GM23248 (cell line): ENCODE measurements around the gene FREY1. TPM values are rescaled to one million over a fixed set of nuclear protein-coding genes. Genes with fewer than 3 reads are reported as not detected.

ENCODE experiments used
- DNase-seq: peaks from one replicate; pipeline ENCODE4 v3.0.0-alpha.2; 2015
- H2AFZ ChIP-seq: fragments of 200-600 bp; sonication (generic); 2 replicates; pipeline ENCODE4 v1.6.1; 2016; ENCODE audit warnings: antibody characterized with exemption
- H3F3A ChIP-seq: fragments of 200-600 bp; sonication (generic); 2 replicates; pipeline ENCODE4 v1.6.1; 2016; ENCODE audit warnings: mild to moderate bottlenecking, antibody characterized with exemption, mixed run types; ENCODE audit not compliant: insufficient read depth
- H3K27ac ChIP-seq: fragments of 200-600 bp; sonication (generic); 2 replicates; pipeline ENCODE4 v1.5.1; 2016; ENCODE audit warnings: mild to moderate bottlenecking
- H3K27me3 ChIP-seq: fragments of 200-600 bp; sonication (generic); replicated peaks from 2 replicates; pipeline ENCODE4 v1.6.1; 2016; ENCODE audit warnings: mild to moderate bottlenecking; ENCODE audit not compliant: insufficient read depth
- H3K36me3 ChIP-seq: fragments of 200-600 bp; sonication (generic); 2 replicates; pipeline ENCODE4 v1.6.1; 2016; ENCODE audit warnings: low read depth, mild to moderate bottlenecking
- H3K4me1 ChIP-seq: fragments of 200-600 bp; sonication (generic); 2 replicates; pipeline ENCODE4 v1.6.1; 2016; ENCODE audit warnings: mild to moderate bottlenecking; ENCODE audit not compliant: insufficient read depth
- H3K4me2 ChIP-seq: fragments of 200-600 bp; sonication (generic); one replicate; pipeline ENCODE4 v1.6.1; 2016; ENCODE audit warnings: mild to moderate bottlenecking; ENCODE audit not compliant: unreplicated experiment
- H3K4me3 ChIP-seq: fragments of 200-600 bp; sonication (generic); 2 replicates; pipeline ENCODE4 v1.5.1; 2016; ENCODE audit warnings: mild to moderate bottlenecking
- H3K79me2 ChIP-seq: fragments of 200-600 bp; sonication (generic); 2 replicates; pipeline ENCODE4 v1.6.1; 2016; ENCODE audit warnings: mild to moderate bottlenecking; ENCODE audit not compliant: insufficient read depth
- H3K9ac ChIP-seq: fragments of 200-600 bp; sonication (generic); 2 replicates; pipeline ENCODE4 v1.6.1; 2016; ENCODE audit warnings: mild to moderate bottlenecking
- H3K9me2 ChIP-seq: fragments of 200-600 bp; sonication (generic); 2 replicates; pipeline ENCODE4 v1.6.1; 2016; ENCODE audit warnings: mixed run types, mild to moderate bottlenecking, moderate library complexity; ENCODE audit not compliant: insufficient read depth
- H3K9me3 ChIP-seq: fragments of 200-600 bp; sonication (generic); one replicate; pipeline ENCODE4 v1.6.1; 2017; ENCODE audit warnings: low read depth
- H4K20me1 ChIP-seq: fragments of 200-600 bp; sonication (generic); 2 replicates; pipeline ENCODE4 v1.6.0; 2016; ENCODE audit not compliant: insufficient read depth
- EZH2 ChIP-seq: fragments of 200-600 bp; sonication (generic); IDR thresholded peaks from 2 replicates; pipeline ENCODE4 v1.6.1; 2018; ENCODE audit warnings: antibody characterized with exemption, mild to moderate bottlenecking; ENCODE audit not compliant: insufficient read depth, poor library complexity, severe bottlenecking
- EZH2phosphoT487 ChIP-seq: fragments of 200-600 bp; sonication (generic); IDR thresholded peaks from 2 replicates; pipeline ENCODE4 v1.6.1; 2018; ENCODE audit warnings: antibody characterized with exemption, moderate library complexity, mild to moderate bottlenecking, low read depth; ENCODE audit not compliant: insufficient read depth
- WGBS, 2 experiments: methylation state at CpG; one replicate each; pipeline ENCODE4 v1.1.6; 2015 to 2017; ENCODE audit warnings: low lambda C conversion rate in 2 of 2, low coverage in 1 of 2; ENCODE audit errors: missing lambda C conversion rate in 2 of 2; 5-methylcytosine and 5-hydroxymethylcytosine counted together
- in situ Hi-C: fragments of 300-500 bp; cut with MboI; formaldehyde crosslinking; loops from 2 replicates; pipeline ENCODE4 v1.15.0; 2020
- polyA plus RNA-seq: library from polyadenylated mRNA; unstranded; fragments of >200 nt; fragmentation: Nextera tagmentation; extraction: Ambion mirVana; gene quantifications from 2 replicates; pipeline ENCODE4 v1.2.1, GENCODE V29; 2016
- total RNA-seq: library from RNA; depleted of rRNA; stranded (reverse); fragments of >200 nt; shearing (Covaris generic); gene quantifications from 2 replicates; pipeline ENCODE4 v1.2.3, GENCODE V29; 2014

FREY1 gene
- total and polyA plus RNA-seq, 2 experiments from 2014 or later: not detected

DNA sequence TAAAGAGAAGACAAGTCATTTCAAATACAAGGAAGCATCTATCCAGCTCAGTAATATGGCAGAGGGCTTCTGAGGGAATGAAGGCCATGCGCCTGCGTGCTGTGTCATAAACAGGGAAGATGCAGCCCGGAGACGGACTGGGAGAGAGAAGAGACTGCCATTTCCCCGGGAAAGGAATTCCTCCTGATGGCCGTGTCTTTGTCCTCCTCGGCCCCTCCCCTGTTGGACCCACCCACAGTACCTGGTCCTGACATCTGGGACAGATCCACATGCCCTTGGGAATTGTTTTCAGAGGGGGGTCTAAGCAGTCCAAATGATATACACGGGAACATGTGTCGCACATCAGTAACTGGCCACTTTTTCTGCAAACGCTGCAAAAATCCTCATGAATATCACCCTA, 30.8 kb upstream of the FREY1 start:
- H3K4me3 ChIP-seq: no peak overlapping the region
- H3K4me2 ChIP-seq: no peak overlapping the region
- in situ Hi-C loops: no loop called here
- H4K20me1 ChIP-seq: no peaks in the 10 kb centered on the region
- no peaks in the 10 kb centered on the region for H3K4me1 ChIP-seq
- no peaks in the 10 kb centered on the region for H3K27me3 ChIP-seq
- no peak for DNase-seq
- 92 to 96% methylated on average over 10 of the region's 10 CpGs for WGBS, 2 experiments
- no peaks in the 10 kb centered on the region for H3K9me2 ChIP-seq
- TF ChIP-seq EZH2phosphoT487 (no peak), EZH2 (no peak)
- H3K36me3 ChIP-seq: peaks cover 20% of the 10 kb centered on the region
- no peaks in the 10 kb centered on the region for H3F3A ChIP-seq
- no peaks in the 10 kb centered on the region for H3K9me3 ChIP-seq
- no peaks in the 10 kb centered on the region for H3K79me2 ChIP-seq
- no peak overlapping the region for H3K9ac ChIP-seq
- H2AFZ ChIP-seq: no peak overlapping the region
- H3K27ac ChIP-seq: no peak overlapping the region

GRCh38 chr11:45936511-45937054, 29.5 kb upstream of the FREY1 start:
- H3F3A ChIP-seq: no peaks in the 10 kb centered on the region
- H4K20me1 ChIP-seq: no peaks in the 10 kb centered on the region
- no peaks in the 10 kb centered on the region for H3K4me1 ChIP-seq
- H3K9ac ChIP-seq: no peak overlapping the region
- peaks cover 20% of the 10 kb centered on the region for H3K36me3 ChIP-seq
- no peak overlapping the region for H3K4me3 ChIP-seq
- in situ Hi-C loops: no loop called here
- H3K4me2 ChIP-seq: no peak overlapping the region
- no peaks in the 10 kb centered on the region for H3K9me2 ChIP-seq
- H3K79me2 ChIP-seq: no peaks in the 10 kb centered on the region
- no peak for DNase-seq
- H2AFZ ChIP-seq: no peak overlapping the region
- no peaks in the 10 kb centered on the region for H3K9me3 ChIP-seq
- no peaks in the 10 kb centered on the region for H3K27me3 ChIP-seq
- H3K27ac ChIP-seq: no peak overlapping the region
- 78 to 91% methylated on average over 4 of the region's 4 CpGs for WGBS, 2 experiments
- TF ChIP-seq EZH2phosphoT487 (no peak), EZH2 (no peak)

DNA sequence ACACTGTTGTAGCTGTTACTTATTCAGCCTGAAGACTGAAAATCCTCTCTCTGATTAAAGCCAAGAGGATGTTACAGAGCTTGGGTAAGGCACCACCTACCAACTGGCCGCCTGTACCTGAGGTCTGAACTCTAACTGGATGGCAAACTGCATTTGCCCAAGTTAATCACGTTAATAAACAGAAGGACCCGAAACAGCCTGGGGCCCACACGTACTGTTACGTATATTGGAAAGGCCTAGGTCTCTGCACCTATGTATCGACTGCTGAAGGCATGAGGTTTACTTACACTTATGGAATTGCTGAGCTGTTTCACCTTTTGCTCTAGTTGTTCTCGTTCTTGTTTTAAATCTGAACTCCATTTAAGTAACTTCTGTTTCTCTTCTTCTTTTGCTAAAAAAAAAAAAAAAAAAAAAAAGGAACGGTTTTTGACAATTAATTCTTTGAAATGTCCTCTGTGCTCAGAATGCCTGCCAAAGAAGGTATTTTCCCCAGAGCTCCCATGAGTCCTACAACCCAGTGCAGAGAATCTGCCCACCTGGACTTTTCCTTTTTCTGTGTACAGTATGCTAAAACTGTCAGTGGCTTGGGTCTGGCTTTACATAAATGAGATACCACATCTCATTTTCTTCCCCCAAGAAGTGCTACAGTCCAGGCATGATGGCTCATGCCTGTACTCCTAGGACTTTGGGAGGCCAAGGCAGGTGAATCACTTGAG, 28.4 kb upstream of the FREY1 start:
- Histone ChIP-seq H3K9me2 (no peaks in the 10 kb centered on the region), H3K27me3 (no peaks in the 10 kb centered on the region), H3K4me3 (no peak overlapping the region), H4K20me1 (no peaks in the 10 kb centered on the region), H3K79me2 (no peaks in the 10 kb centered on the region), H3K9ac (no peak overlapping the region), H3K4me1 (no peaks in the 10 kb centered on the region), H3K27ac (no peak overlapping the region), H3K4me2 (no peak overlapping the region), H3K9me3 (no peaks in the 10 kb centered on the region), H3F3A (no peaks in the 10 kb centered on the region), H3K36me3 (peaks cover 20% of the 10 kb centered on the region), H2AFZ (no peak overlapping the region)
- no peak for DNase-seq
- no peak for TF ChIP-seq EZH2
- no peak for TF ChIP-seq EZH2phosphoT487
- 96 to 97% methylated on average over 8 of the region's 8 CpGs for WGBS, 2 experiments
- in situ Hi-C loops: no loop called here

DNA sequence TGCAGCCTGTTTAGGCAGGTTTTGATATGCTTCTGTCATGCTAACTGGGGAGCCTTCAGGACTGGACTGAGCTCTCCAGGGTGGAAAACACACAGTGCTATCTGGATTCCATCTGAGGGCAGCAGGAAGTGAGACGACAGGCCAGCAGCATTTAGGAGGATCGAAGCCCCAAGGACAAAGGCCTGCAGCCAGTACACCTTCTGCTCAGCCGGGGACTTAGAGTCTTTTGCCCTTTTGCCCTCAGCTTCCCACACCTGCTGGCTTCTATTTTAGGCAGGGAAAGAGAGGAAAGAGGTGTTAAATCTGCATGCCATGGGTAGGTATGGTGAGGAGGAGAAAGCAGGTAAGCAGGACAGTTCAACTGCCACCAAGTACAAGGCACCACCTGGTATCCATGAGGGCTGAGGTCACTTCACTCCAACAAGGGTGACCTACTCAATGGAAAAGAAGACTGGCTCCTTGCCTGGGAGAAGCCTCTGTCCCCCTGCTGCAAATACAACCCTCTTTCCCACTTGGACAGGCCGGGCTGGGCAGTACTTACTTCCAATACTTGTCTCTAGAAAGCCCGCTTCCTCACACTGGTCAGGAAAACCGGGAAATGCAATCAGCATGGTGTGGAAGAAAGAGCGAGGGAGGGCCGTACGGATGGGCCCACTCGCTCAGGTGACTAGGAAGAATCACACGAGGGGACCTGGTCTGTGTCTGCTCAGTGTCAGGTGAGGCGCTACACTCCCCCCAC, 27.7 kb upstream of the FREY1 start:
- Histone ChIP-seq H3K27me3 (no peaks in the 10 kb centered on the region), H3F3A (no peaks in the 10 kb centered on the region), H2AFZ (no peak overlapping the region), H3K27ac (no peak overlapping the region), H3K9me3 (no peaks in the 10 kb centered on the region), H4K20me1 (no peaks in the 10 kb centered on the region), H3K9me2 (no peaks in the 10 kb centered on the region), H3K36me3 (peaks cover 20% of the 10 kb centered on the region), H3K79me2 (no peaks in the 10 kb centered on the region), H3K4me2 (no peak overlapping the region), H3K9ac (no peak overlapping the region), H3K4me3 (no peak overlapping the region), H3K4me1 (no peaks in the 10 kb centered on the region)
- 82% methylated on average over 12 of the region's 12 CpGs for WGBS, 2 experiments
- TF ChIP-seq EZH2 (no peak), EZH2phosphoT487 (no peak)
- in situ Hi-C loops: no loop called here
- no peak for DNase-seq
